Epithelial cell of esophagus (primary cell): Measurements from ENCODE around the gene TLK1.

Source experiments
- DNase-seq: peaks from one replicate; pipeline ENCODE4 v3.0.0; 2010; ENCODE audit warnings: low read depth
- H3K4me3 ChIP-seq: 2 replicates; pipeline ENCODE4 v1.5.1; 2011; ENCODE audit warnings: mild to moderate bottlenecking, low read length, control low read depth
- CTCF ChIP-seq: IDR thresholded peaks from 2 replicates; pipeline ENCODE4 v1.5.1; 2011; ENCODE audit warnings: low read depth, mild to moderate bottlenecking, low read length, control low read depth, inconsistent platforms; ENCODE audit not compliant: insufficient read depth; ENCODE audit errors: missing control alignments

The TLK1 gene

GRCh38 chr2:170953941-170954340 is 206.8 kb downstream of the TLK1 start:
- H3K4me3 ChIP-seq, result no peak overlapping the region
- TF ChIP-seq CTCF, result no peak
- peak; percentile 17 for DNase-seq

- no peak for TF ChIP-seq CTCF
- DNase-seq, result no peak
- no peak overlapping the region for H3K4me3 ChIP-seq
Observed at GRCh38 chr2:170950221-170950761, 210.4 kb downstream of the TLK1 start.

DNA sequence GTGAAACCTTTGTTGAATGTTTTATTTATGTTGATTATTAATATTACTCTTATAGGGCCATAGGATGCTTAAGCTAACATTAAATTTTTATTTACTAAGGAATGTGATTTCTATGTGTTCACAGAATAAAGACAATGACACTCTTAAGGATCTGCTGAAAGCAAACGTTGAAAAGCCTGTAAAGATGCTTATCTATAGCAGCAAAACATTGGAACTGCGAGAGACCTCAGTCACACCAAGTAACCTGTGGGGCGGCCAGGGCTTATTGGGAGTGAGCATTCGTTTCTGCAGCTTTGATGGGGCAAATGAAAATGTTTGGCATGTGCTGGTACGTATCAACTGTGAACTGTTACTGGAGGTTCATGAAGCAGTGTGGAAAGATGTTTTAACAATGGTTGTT is 211.3 kb downstream of the TLK1 start:
- no peak for TF ChIP-seq CTCF
- no peak overlapping the region for H3K4me3 ChIP-seq
- no peak for DNase-seq

DNA sequence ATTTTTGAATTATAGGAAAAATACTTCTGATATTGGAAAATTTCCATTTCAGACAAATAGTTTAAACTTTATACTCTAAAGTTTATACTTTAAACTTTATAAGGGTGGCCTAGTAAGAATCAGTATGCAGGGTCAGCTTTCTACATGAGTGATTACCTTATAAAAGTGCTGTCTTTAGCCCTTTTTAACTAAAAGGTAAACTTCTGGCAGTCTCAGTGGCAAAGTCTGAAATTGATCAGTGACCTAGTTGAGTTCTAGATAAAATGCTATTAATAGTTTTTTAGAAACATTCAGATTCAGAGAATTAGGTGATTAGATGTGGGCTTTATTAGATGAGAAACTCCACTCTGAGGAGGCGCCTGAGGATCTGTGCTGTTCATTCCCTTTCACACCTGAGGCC is 216.1 kb downstream of the TLK1 start:
- no peak for TF ChIP-seq CTCF
- no peak overlapping the region for H3K4me3 ChIP-seq

DNA sequence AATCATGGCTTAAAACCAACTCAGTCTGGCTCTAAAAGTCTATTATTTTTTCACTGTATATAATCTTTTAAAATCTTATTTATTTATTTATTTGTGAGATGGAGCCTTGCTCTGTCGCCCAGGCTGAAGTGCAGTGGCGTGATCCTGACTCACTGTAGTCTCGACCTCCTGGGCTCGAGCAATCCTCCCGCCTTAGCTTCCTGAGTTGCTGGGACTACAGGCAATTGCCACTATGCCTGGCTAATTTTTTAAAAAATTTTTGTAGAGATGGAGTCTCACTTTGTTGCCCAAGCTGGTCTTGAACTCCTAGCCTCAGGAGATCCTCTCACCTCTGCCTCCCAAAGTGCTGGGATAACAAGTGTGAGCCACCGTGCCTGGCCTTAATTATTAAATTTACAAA is 217.1 kb downstream of the TLK1 start:
- DNase-seq, result no peak
- no peak overlapping the region for H3K4me3 ChIP-seq
- TF ChIP-seq CTCF, result no peak

More for the DNA sequence above, 216.1 kb downstream of the TLK1 start:
- no peak for DNase-seq

DNA sequence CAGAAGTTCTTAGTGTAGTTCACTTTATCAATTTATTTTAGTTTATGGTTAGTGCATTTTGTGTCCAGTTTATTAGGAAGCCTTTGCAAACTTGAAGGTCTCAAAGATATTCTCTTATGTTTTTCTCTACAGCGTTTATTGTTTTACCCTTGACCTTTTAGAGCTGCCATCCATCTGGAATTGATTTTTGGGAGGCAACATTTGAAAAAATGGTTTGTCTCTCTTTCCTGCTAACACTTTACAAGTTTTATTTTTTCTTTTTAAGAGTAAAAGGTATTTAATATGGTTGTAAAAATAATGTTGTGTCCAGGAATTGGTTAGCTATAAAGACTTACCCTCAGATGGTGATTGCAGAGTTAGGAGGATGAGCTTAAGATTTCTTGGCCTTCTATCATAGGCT is 217.7 kb downstream of the TLK1 start:
- no peak for TF ChIP-seq CTCF
- no peak for DNase-seq
- H3K4me3 ChIP-seq, result no peak overlapping the region

- no peak overlapping the region for H3K4me3 ChIP-seq
- TF ChIP-seq CTCF, result no peak
- no peak for DNase-seq
Observed at GRCh38 chr2:170942615-170943014, 218.1 kb downstream of the TLK1 start.
